IMR-90 (cell line): Measurements from ENCODE around the gene SCTR. TPM values are rescaled to one million over a fixed set of nuclear protein-coding genes. Genes with fewer than 3 reads are reported as not detected.

Source experiments
- ATAC-seq: fragments of 200-7000 bp; cut with Tn5 transposase; 2 replicates; pipeline ENCODE4 v1.9.1; 2020; ENCODE audit warnings: low read depth, mild to moderate bottlenecking, moderate library complexity
- BruUV-seq: library from RNA; stranded (reverse); fragments of 400-500 nt; replicated peaks from 2 replicates; lab custom pipeline; 2021; lab: Mats Ljungman, UMichigan
- CTCF ChIA-PET: fragments of 300-600 bp; formaldehyde crosslinking; extraction: SDS; loops from one replicate; lab custom pipeline; 2021; ENCODE audit warnings: antibody characterized with exemption; lab: Yijun Ruan, JAX
- POLR2A ChIA-PET: fragments of 300-600 bp; sonication (Branson Sonifier 250); formaldehyde crosslinking; loops from one replicate; lab custom pipeline; 2022; ENCODE audit warnings: antibody characterized with exemption; ENCODE audit not compliant: unreplicated experiment; lab: Charles Lee
- DNase-seq: peaks from one replicate; pipeline ENCODE4 v3.0.0; 2013
- H2AFZ ChIP-seq: replicated peaks from 2 replicates; pipeline ENCODE3; 2013; ENCODE audit warnings: low read length, mild to moderate bottlenecking; ENCODE audit not compliant: poor library complexity
- H2AK5ac ChIP-seq: 2 replicates; pipeline ENCODE4 v1.6.1; 2013; ENCODE audit warnings: low read depth, low read length, inconsistent platforms
- H2AK9ac ChIP-seq: replicated peaks from 2 replicates; pipeline ENCODE3; 2013; ENCODE audit warnings: mild to moderate bottlenecking, low read depth, low read length, moderate library complexity; ENCODE audit not compliant: poor library complexity
- H2BK120ac ChIP-seq: 2 replicates; pipeline ENCODE4 v1.6.1; 2013; ENCODE audit warnings: low read depth, low read length, inconsistent platforms
- H2BK15ac ChIP-seq: 3 replicates; pipeline ENCODE4 v1.6.1; 2013; ENCODE audit warnings: low read depth, low read length, inconsistent platforms
- H2BK20ac ChIP-seq: 2 replicates; pipeline ENCODE4 v1.6.1; 2013; ENCODE audit warnings: low read depth, mild to moderate bottlenecking, inconsistent platforms, low read length, moderate library complexity
- H2BK5ac ChIP-seq: 2 replicates; pipeline ENCODE4 v1.6.1; 2013; ENCODE audit warnings: mild to moderate bottlenecking, low read depth, low read length, inconsistent platforms; ENCODE audit not compliant: poor library complexity, severe bottlenecking
- H3K14ac ChIP-seq: replicated peaks from 2 replicates; pipeline ENCODE4 v1.6.1; 2013; ENCODE audit warnings: low read depth, low read length, inconsistent platforms
- H3K18ac ChIP-seq: 2 replicates; pipeline ENCODE4 v1.6.1; 2013; ENCODE audit warnings: low read depth, low read length, control low read depth
- H3K23ac ChIP-seq: 2 replicates; pipeline ENCODE4 v1.6.1; 2013; ENCODE audit warnings: low read depth, low read length, inconsistent platforms
- H3K27ac ChIP-seq: 2 replicates; pipeline ENCODE4 v1.5.1; 2013; ENCODE audit warnings: mild to moderate bottlenecking, control low read depth, low read length; ENCODE audit not compliant: insufficient read depth
- H3K27me3 ChIP-seq: 2 replicates; pipeline ENCODE4 v1.6.1; 2013; ENCODE audit warnings: low read length; ENCODE audit not compliant: control insufficient read depth, insufficient read depth
- H3K36me3 ChIP-seq: 2 replicates; pipeline ENCODE4 v1.6.1; 2013; ENCODE audit warnings: low read length, mixed read lengths; ENCODE audit not compliant: control insufficient read depth, insufficient read depth
- H3K4ac ChIP-seq: 2 replicates; pipeline ENCODE4 v1.6.1; 2013; ENCODE audit warnings: low read depth, low read length, inconsistent platforms
- H3K4me1 ChIP-seq: 2 replicates; pipeline ENCODE4 v1.6.1; 2013; ENCODE audit warnings: low read length, mixed read lengths; ENCODE audit not compliant: control insufficient read depth, insufficient read depth
- H3K4me2 ChIP-seq: 2 replicates; pipeline ENCODE4 v1.6.1; 2013; ENCODE audit warnings: low read depth, mild to moderate bottlenecking, control low read depth, low read length, moderate library complexity
- H3K4me3 ChIP-seq: 2 replicates; pipeline ENCODE4 v1.5.1; 2013; ENCODE audit warnings: low read depth, mild to moderate bottlenecking, control low read depth, low read length, moderate library complexity; ENCODE audit not compliant: insufficient read depth
- H3K56ac ChIP-seq: 2 replicates; pipeline ENCODE4 v1.6.1; 2013; ENCODE audit warnings: low read length, inconsistent platforms; ENCODE audit not compliant: insufficient read depth; ENCODE audit errors: extremely low read depth
- H3K79me1 ChIP-seq, 2 experiments: 2 replicates each; pipeline ENCODE4 v1.6.1; 2013; ENCODE audit warnings: low read length in 2 of 2, inconsistent platforms in 1 of 2, low read depth in 1 of 2
- H3K9ac ChIP-seq: 2 replicates; pipeline ENCODE4 v1.6.1; 2013; ENCODE audit warnings: low read depth, low read length, control low read depth
- H3K9me1 ChIP-seq: 2 replicates; pipeline ENCODE4 v1.6.1; 2013; ENCODE audit warnings: low read length, inconsistent platforms; ENCODE audit not compliant: insufficient read depth
- H3K9me3 ChIP-seq: 2 replicates; pipeline ENCODE4 v1.6.1; 2013; ENCODE audit warnings: low read length; ENCODE audit not compliant: control insufficient read depth, insufficient read depth
- H4K20me1 ChIP-seq: 2 replicates; pipeline ENCODE4 v1.6.1; 2013; ENCODE audit warnings: low read length, inconsistent platforms; ENCODE audit not compliant: insufficient read depth
- H4K5ac ChIP-seq: 2 replicates; pipeline ENCODE4 v1.6.1; 2013; ENCODE audit warnings: mild to moderate bottlenecking, low read depth, low read length, control low read depth
- H4K8ac ChIP-seq, 2 experiments: 2 replicates each; pipeline ENCODE4 v1.6.1; 2013; ENCODE audit warnings: low read depth in 2 of 2, low read length in 2 of 2, control low read depth in 1 of 2, inconsistent platforms in 1 of 2
- H4K91ac ChIP-seq: 2 replicates; pipeline ENCODE4 v1.6.1; 2013; ENCODE audit warnings: low read depth, low read length, inconsistent platforms; ENCODE audit not compliant: insufficient read depth
- BHLHE40 ChIP-seq: fragments of 150-350 bp; IDR thresholded peaks from 2 replicates; pipeline ENCODE4 v1.6.1; 2016; ENCODE audit warnings: mild to moderate bottlenecking, low read depth, low read length
- CEBPB ChIP-seq: IDR thresholded peaks from 2 replicates; pipeline ENCODE4 v1.6.1; 2012; ENCODE audit warnings: low read depth, low read length, improper control_type of control experiment
- CHD1 ChIP-seq: IDR thresholded peaks from 2 replicates; pipeline ENCODE4 v1.6.1; 2012; ENCODE audit warnings: low read depth, low read length, improper control_type of control experiment
- FOS ChIP-seq: fragments of 150-350 bp; IDR thresholded peaks from 2 replicates; pipeline ENCODE4 v1.6.1; 2016; ENCODE audit warnings: low read depth, low read length
- MAFK ChIP-seq: IDR thresholded peaks from 2 replicates; pipeline ENCODE4 v1.6.1; 2012; ENCODE audit warnings: low read depth, low read length, improper control_type of control experiment
- MAZ ChIP-seq: IDR thresholded peaks from 2 replicates; pipeline ENCODE4 v1.6.1; 2012; ENCODE audit warnings: low read depth, mild to moderate bottlenecking, low read length, improper control_type of control experiment, moderate library complexity, borderline replicate concordance
- MXI1 ChIP-seq: IDR thresholded peaks from 2 replicates; pipeline ENCODE4 v1.6.1; 2012; ENCODE audit warnings: low read depth, mild to moderate bottlenecking, low read length, moderate library complexity, borderline replicate concordance
- NFE2L2 ChIP-seq: fragments of 150-350 bp; IDR thresholded peaks from 2 replicates; pipeline ENCODE4 v1.6.1; 2016; ENCODE audit warnings: low read depth, mild to moderate bottlenecking, low read length
- POLR2A ChIP-seq: IDR thresholded peaks from 2 replicates; pipeline ENCODE4 v1.6.1; 2012; ENCODE audit warnings: mild to moderate bottlenecking, low read depth, low read length
- RAD21 ChIP-seq: IDR thresholded peaks from 2 replicates; pipeline ENCODE4 v1.6.1; 2012; ENCODE audit warnings: low read length, improper control_type of control experiment
- RCOR1 ChIP-seq: IDR thresholded peaks from 2 replicates; pipeline ENCODE4 v1.6.1; 2012; ENCODE audit warnings: mild to moderate bottlenecking, low read length, improper control_type of control experiment; ENCODE audit not compliant: insufficient replicate concordance
- RFX5 ChIP-seq: IDR thresholded peaks from 2 replicates; pipeline ENCODE4 v1.8.0; 2012; ENCODE audit warnings: low read depth, mild to moderate bottlenecking, low read length, moderate library complexity
- SMC3 ChIP-seq: fragments of 150-350 bp; IDR thresholded peaks from 2 replicates; pipeline ENCODE4 v1.6.1; 2016; ENCODE audit warnings: low read depth, mild to moderate bottlenecking, antibody characterized with exemption, low read length, moderate library complexity
- WGBS, 2 experiments: methylation state at CpG; one replicate each; pipeline versions ENCODE4 v1.1.5 to v1.1.7; 2013; ENCODE audit warnings: missing lambda C conversion rate in 2 of 2; ENCODE audit not compliant: insufficient read length in 1 of 2; ENCODE audit errors: extremely low coverage in 2 of 2; 5-methylcytosine and 5-hydroxymethylcytosine counted together
- dilution Hi-C: fragments of 300-500 bp; cut with HindIII; formaldehyde crosslinking; loops from one replicate; pipeline ENCODE4 v1.14.3; 2018; ENCODE audit warnings: low sequenced_read_pairs; ENCODE audit not compliant: unreplicated experiment
- in situ Hi-C: fragments of 300-500 bp; cut with MboI; formaldehyde crosslinking; loops from 3 replicates; pipeline ENCODE4 v1.14.3; 2019; ENCODE audit warnings: low sequenced_read_pairs, inconsistent platforms, mixed read lengths
- intact Hi-C: fragments of 100-400 bp; cut with micrococcal nuclease; formaldehyde crosslinking; loops from 2 replicates; pipeline ENCODE4 v1.10.0; 2022
- polyA plus RNA-seq, 3 experiments: library from polyadenylated mRNA; depleted of rRNA; stranded (reverse); fragments of >200 nt; gene quantifications; 2 replicates each; pipeline ENCODE4 v1.2.3, GENCODE V29; 2012; ENCODE audit warnings: low replicate concordance in 1 of 3
- total RNA-seq: library from RNA; depleted of rRNA; stranded (reverse); fragments of >200 nt; gene quantifications from 2 replicates; pipeline ENCODE4 v1.2.3, GENCODE V29; 2012
- TF ChIP-seq, protein P1 (sequence below): fragments of 150-350 bp; IDR thresholded peaks from 2 replicates; pipeline ENCODE4 v1.6.1; 2017; ENCODE audit warnings: mild to moderate bottlenecking, antibody characterized with exemption, low read length, low read depth
- TF ChIP-seq, protein P2 (sequence below): fragments of 150-350 bp; IDR thresholded peaks from 2 replicates; pipeline ENCODE4 v1.6.1; 2016; ENCODE audit warnings: low read depth, mild to moderate bottlenecking, low read length, moderate library complexity, borderline replicate concordance
- TF ChIP-seq, protein P3 (sequence below): conservative IDR thresholded peaks from 2 replicates; pipeline ENCODE4 v1.5.1; 2012; ENCODE audit warnings: mild to moderate bottlenecking, low read depth, low read length, improper control_type of control experiment

SCTR gene
- total and polyA plus RNA-seq, 2 of the 4 experiments (the other 2 are of a cell fraction), result not detected

DNA sequence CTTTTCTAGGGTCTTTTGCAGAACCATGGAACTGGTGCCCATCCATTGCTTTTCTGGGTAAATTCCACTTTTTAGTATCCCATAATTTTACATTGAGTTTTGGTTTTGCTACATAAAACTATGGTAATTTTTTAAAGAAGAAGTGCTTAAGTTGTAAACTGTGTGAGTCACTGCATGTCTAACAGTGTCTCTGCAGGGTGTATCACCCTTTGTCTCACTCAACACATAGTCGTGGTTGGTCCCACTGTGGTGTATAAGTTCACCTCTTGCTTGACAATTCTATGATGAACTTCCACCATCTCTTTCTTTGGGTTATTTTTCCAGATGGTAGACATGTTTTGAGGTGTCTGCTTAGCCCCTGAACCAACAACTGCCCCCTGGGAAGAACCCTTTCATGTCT lies 10.5 kb downstream of the SCTR start:
- H3K4ac ChIP-seq, result no peak overlapping the region
- no peak overlapping the region for H2AFZ ChIP-seq
- H2BK5ac ChIP-seq, result no peak overlapping the region
- no peak overlapping the region for H3K9ac ChIP-seq
- no peak overlapping the region for H3K56ac ChIP-seq
- H3K4me2 ChIP-seq, result no peak overlapping the region
- no peaks in the 10 kb centered on the region for H3K9me1 ChIP-seq
- no TSS peak for BruUV-seq
- no peaks in the 10 kb centered on the region for H3K27me3 ChIP-seq
- intact Hi-C loops (no loop called here), dilution Hi-C loops (no loop called here), in situ Hi-C loops (no loop called here)
- H4K20me1 ChIP-seq, result no peaks in the 10 kb centered on the region
- no peak overlapping the region for H2BK15ac ChIP-seq
- no peak for TF ChIP-seq RAD21
- TF ChIP-seq, protein P1, sequence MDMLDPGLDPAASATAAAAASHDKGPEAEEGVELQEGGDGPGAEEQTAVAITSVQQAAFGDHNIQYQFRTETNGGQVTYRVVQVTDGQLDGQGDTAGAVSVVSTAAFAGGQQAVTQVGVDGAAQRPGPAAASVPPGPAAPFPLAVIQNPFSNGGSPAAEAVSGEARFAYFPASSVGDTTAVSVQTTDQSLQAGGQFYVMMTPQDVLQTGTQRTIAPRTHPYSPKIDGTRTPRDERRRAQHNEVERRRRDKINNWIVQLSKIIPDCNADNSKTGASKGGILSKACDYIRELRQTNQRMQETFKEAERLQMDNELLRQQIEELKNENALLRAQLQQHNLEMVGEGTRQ, result no peak
- TF ChIP-seq RCOR1, result no peak
- no peak for TF ChIP-seq CHD1
- TF ChIP-seq, protein P2, sequence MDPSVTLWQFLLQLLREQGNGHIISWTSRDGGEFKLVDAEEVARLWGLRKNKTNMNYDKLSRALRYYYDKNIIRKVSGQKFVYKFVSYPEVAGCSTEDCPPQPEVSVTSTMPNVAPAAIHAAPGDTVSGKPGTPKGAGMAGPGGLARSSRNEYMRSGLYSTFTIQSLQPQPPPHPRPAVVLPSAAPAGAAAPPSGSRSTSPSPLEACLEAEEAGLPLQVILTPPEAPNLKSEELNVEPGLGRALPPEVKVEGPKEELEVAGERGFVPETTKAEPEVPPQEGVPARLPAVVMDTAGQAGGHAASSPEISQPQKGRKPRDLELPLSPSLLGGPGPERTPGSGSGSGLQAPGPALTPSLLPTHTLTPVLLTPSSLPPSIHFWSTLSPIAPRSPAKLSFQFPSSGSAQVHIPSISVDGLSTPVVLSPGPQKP, result no peak
- no peak for TF ChIP-seq CEBPB
- TF ChIP-seq MAZ, result no peak
- no peak for TF ChIP-seq FOS
- no peak for TF ChIP-seq MXI1
- no peak for TF ChIP-seq MAFK
- no peak for TF ChIP-seq NFE2L2
- TF ChIP-seq, protein P3, sequence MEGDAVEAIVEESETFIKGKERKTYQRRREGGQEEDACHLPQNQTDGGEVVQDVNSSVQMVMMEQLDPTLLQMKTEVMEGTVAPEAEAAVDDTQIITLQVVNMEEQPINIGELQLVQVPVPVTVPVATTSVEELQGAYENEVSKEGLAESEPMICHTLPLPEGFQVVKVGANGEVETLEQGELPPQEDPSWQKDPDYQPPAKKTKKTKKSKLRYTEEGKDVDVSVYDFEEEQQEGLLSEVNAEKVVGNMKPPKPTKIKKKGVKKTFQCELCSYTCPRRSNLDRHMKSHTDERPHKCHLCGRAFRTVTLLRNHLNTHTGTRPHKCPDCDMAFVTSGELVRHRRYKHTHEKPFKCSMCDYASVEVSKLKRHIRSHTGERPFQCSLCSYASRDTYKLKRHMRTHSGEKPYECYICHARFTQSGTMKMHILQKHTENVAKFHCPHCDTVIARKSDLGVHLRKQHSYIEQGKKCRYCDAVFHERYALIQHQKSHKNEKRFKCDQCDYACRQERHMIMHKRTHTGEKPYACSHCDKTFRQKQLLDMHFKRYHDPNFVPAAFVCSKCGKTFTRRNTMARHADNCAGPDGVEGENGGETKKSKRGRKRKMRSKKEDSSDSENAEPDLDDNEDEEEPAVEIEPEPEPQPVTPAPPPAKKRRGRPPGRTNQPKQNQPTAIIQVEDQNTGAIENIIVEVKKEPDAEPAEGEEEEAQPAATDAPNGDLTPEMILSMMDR, result no peak
- no peak for TF ChIP-seq BHLHE40
- no peak for TF ChIP-seq SMC3
- no peak for TF ChIP-seq RFX5
- no peak for TF ChIP-seq POLR2A
- H3K14ac ChIP-seq, result no peak overlapping the region
- H2AK5ac ChIP-seq, result no peak overlapping the region
- H4K8ac ChIP-seq, result no peak overlapping the region
- no peak overlapping the region for H4K91ac ChIP-seq
- no peak for ATAC-seq
- no CpG with 5 or more reads among the region's 1 CpG for WGBS, 2 experiments
- ChIA-PET POLR2A (interaction anchor here (0.6 kb wide), 1 partner anchor 28 kb away, joined by 3 read pairs; no protein-coding TSS in a partner anchor), CTCF (no interaction called here)
- no peak overlapping the region for H2BK120ac ChIP-seq
- no peak overlapping the region for H3K18ac ChIP-seq
- no peak overlapping the region for H3K23ac ChIP-seq
- no peaks in the 10 kb centered on the region for H3K4me1 ChIP-seq
- H2AK9ac ChIP-seq, result no peak overlapping the region
- no peak overlapping the region for H3K4me3 ChIP-seq
- H3K79me1 ChIP-seq, result no peaks in the 10 kb centered on the region
- no peaks in the 10 kb centered on the region for H3K9me3 ChIP-seq
- H3K27ac ChIP-seq, result no peak overlapping the region
- H2BK20ac ChIP-seq, result no peak overlapping the region
- H4K5ac ChIP-seq, result no peak overlapping the region
- no peaks in the 10 kb centered on the region for H3K36me3 ChIP-seq
- no peak for DNase-seq
